NCI-H1436 (cell line): ENCODE data around the gene FUT7.
A peak's percentile ranks its signal among the peaks of the same experiment; 100 is the strongest.

ENCODE experiments used
- DNase-seq: peaks from one replicate; lab custom pipeline; 2025; lab: John Stamatoyannopoulos, UW

Gene FUT7

DNA sequence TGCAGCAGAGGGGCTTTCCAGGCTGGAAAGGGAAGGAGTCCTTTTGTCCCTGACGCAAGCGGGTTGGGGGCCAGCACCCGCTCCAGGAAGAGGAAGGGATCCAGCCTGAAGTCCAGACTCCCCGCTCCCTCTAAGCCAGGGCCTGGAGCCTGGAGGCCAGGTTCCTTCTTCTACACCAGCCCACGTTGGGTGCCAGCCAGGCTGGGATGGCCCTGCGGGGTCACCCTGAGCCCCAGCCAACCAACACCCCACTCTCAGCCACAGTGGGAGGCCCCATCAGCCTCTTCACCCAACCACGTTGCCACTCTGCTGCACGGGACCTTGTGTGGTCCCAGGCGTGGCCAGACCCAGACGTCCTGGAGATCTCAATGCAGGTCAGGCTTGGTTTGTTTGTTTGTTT, 970 bp upstream of the FUT7 start:
- DNase-seq, result no peak

- no peak for DNase-seq
Measured at GRCh38 chr9:137030538-137031527, 1.1 kb downstream of the FUT7 start.

- DNase-seq, result no peak
Measured at GRCh38 chr9:137030006-137030405, 1.9 kb downstream of the FUT7 start.

GRCh38 chr9:137029058-137029936, 2.6 kb downstream of the FUT7 start:
- DNase-seq, result peak; percentile 35

DNA sequence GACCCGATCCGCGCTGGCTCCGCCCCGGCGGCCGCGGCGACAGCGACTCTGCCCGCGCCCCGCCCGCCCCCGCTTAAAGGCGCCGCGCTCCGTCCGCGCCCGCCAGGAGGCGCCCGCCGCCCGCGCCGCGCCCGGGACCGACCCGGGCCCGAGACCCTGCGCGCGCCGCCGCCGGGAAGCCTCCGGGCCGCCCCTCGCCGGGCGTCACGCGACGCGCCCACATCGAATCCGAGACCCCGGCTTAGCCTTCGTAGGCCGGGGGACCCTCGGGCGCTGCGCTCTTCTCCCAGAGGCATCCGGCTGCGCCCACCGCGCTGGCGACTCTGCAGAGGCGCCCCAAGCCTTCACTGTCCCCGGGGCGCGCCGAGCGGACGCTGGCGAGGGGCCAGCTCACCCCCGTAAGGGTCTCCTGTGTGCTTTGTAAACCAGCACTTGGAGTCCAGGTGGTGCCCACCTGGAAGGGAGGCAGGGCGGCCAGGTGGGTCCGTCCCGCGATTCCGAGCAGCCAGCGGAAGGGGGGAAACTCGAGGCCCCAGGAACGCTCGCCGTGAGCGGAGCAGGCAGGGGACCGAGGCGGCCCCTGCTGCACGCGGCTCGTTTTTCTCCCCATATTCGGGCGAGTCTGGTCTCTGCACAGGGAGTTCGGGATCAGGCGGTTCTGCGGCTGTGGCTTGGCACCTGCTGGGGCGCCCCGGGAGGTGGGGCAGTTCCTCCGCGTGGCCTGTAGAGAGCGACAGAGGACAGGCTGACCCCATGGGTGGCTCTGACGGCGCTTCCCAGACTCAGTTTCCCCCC, 3.4 kb downstream of the FUT7 start:
- peak; percentile 64 for DNase-seq

- DNase-seq, result no peak
Measured at GRCh38 chr9:137027369-137028262, 4.3 kb downstream of the FUT7 start, which contains the start of gene ABCA2. Gene ABCA2 (minus strand): TSS chr9:137028237. CDS start chr9:137028140, 97 bp downstream.

GRCh38 chr9:137026828-137027227, 5.1 kb downstream of the FUT7 start:
- no peak for DNase-seq

DNA sequence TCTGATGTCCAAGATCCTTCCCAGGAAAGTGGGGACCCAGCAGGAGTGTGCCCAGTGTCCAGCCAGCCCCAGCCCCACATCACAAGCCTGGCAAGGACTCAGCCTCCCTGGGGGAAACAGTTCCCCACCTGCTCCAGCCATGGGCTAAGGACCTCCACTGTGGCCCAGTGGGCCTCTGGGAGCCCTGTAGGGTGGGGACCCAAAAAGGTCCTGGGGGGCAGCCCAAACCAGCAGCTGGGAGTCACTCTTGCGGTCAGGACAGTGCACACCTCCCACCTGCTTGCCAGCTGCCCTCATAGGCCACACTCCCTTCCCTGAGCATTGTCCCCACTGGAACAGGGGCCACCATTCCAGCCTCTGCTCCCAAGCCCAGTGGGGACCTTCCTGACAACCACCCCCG, 5.5 kb downstream of the FUT7 start:
- DNase-seq, result no peak

DNA sequence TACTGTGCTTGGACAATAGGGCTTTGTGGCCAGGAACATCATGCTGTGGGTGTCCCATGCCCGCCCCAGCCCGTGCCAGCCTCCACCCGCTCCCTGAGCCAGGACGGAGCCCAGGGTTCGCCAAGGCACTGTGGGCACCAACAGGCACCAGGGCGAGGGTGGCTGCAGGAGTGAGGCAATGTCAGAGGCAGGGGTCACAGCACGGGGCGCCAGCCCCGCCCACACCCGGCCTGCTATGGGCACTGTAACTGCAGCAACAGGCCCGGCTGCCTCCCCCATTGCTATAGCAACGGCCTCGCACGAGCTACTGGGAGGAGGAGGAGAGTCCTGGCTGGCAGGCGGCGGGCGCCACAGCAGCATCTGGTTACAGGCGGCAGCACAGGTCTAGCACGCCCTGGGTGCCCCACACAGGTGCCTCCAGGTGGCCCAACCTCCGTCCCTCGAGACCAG, 6.3 kb downstream of the FUT7 start:
- DNase-seq, result peak; percentile 87

- no peak for DNase-seq
Measured at GRCh38 chr9:137023583-137023991, 8.3 kb downstream of the FUT7 start.

DNA sequence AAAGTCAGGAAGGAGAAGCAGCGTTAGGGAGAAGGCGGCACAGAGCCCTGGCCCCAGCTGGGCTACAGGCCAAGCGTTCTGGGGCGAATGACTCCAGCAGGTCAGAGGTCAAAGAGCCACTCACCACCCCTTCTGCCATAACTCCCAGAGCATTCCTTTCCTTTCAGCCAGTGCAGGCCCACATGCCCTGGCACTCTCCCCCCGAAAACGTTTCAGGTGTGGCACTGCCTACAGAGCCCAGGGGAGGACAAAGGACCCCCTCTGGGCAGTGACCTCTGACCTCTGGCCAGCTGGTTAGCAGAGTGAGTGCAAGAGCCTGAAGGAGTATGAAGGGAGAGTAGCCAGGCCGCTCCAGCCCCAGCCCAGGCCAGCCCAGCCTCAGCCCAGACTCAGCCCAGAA, 8.7 kb downstream of the FUT7 start:
- DNase-seq, result no peak

GRCh38 chr9:137022662-137023008, 9.3 kb downstream of the FUT7 start:
- DNase-seq, result no peak

GRCh38 chr9:137021979-137022661, 9.8 kb downstream of the FUT7 start:
- peak; percentile 23 for DNase-seq

GRCh38 chr9:137021568-137021978, 10.3 kb downstream of the FUT7 start:
- DNase-seq, result no peak

DNA sequence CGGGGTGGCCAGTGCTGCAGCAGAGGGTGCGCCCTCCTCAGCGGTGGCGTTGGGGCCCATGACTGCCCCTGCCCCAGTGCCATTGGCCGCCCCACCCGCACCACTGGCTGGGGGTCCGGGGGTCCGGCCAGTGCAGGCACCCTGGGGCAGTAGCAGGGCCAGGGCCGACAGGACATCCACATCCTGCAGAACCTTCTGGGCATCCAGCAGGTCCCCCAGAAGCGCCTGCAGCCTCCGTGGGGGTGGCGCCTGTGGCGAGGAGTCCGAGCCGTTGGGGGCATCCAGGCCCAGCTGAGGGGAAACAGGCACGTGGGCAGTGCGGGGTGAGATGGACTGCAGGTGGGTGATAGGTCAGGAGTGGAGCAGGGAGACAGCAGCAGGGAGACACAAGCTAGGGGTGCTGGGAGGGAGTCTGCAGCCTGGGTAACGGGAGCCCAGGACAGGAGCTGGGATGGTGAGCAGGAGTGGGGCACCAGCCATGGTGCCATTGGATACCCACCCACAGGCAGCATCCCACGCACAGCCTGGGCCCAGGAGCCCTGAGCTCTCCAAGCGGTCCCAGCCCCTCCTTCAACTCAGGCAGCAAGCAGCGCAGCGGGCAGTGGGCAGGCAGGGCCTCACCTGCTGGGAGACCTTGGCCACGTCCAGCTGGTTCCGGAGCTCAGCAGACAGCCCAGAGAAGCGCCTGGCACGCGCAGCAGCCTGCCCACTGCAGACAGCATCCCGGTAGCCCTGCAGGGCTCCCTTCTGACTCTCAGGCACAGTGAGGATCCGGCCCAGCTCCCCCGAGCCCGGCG, 10.9 kb downstream of the FUT7 start:
- DNase-seq, result no peak

DNA sequence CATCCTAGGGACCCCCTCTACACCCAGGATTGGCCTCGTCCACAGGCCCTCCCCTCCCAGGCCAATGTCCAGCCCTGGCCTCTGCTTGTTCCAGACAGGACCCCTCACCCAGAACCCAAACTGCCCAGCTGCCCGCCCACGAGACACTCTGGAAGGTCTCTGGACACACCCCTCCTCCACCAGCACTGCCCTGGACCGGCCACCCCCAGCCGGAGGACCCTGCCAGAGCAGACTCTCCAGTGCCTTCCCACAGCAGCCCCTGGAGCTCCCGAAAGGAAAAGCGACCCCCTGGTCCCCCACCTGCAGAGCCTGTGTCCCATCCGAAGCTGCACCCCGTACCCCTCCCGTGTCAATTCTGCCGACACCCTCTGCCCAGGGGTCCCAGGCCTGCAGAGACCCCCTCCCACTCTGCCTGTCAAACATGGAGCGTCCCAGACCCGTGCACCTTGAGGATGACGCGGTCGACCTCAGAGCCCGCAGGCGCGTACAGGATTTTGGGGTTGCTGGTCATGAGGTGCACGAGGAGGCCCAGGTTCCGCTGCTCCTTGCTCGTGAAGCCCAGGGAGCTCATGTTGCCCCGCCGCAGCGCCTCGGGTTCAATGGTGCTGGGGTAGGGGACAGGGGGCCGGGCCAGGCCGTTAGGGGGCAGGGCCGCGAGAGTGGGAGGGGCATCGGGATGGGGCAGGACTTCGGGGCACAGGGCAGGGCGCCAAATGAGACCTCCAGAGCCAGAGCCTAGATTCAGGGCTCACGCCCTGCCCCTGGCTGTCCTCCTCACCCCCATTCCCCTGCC, 11.8 kb downstream of the FUT7 start:
- DNase-seq, result no peak

DNA sequence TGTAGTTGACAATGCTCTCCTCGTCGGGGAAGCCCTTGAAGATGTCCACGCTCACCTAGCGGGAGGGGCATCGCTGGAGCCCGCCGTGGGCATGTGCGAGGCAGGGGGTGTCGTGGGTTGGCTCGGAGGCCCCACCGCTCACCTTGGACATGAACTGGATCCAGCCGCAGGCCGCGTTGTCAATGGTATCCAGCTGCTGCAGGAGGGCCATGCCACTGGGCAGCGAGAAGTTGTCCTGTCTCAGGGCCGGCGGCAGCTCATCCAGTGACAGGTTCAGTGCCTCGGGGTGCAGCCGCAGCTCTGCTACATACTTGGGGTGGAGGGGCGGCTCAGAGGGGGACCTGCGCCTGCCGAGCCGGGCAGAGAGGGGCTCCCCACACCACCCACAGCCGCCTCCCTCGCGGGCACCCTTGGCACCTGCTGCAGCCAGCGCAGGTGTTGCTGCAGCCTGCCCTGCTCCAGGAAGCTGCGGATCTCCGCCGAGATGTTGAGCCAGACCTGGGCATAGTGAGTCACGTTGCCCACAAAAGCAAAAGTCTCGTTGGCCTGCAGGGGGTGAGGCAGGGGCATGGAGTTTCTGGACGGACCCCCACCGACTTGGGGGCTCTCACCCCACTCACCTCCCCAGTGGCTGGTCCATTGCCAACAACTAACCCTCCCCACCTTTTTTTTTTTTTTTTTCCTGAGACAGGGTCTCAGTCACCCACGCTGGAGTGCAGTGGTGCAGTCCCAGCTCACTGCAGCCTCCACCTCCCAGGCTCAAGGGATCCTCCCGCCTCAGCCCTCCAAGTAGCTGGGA, 12.9 kb downstream of the FUT7 start:
- DNase-seq, result no peak
